NCI-H345 treated with DMSO at 0.1 percent for 48 hours (cell line): ENCODE measurements around the gene PPP1R3G.
"Not testable (repeated sequence)": the region's sequence is repeated elsewhere in the genome, so short reads cannot be mapped to it uniquely, and the experiment has no call there.

Experiments
- DNase-seq: peaks from one replicate; lab custom pipeline; 2025; ENCODE audit not compliant: unreplicated experiment; lab: John Stamatoyannopoulos, UW

PPP1R3G gene

DNA sequence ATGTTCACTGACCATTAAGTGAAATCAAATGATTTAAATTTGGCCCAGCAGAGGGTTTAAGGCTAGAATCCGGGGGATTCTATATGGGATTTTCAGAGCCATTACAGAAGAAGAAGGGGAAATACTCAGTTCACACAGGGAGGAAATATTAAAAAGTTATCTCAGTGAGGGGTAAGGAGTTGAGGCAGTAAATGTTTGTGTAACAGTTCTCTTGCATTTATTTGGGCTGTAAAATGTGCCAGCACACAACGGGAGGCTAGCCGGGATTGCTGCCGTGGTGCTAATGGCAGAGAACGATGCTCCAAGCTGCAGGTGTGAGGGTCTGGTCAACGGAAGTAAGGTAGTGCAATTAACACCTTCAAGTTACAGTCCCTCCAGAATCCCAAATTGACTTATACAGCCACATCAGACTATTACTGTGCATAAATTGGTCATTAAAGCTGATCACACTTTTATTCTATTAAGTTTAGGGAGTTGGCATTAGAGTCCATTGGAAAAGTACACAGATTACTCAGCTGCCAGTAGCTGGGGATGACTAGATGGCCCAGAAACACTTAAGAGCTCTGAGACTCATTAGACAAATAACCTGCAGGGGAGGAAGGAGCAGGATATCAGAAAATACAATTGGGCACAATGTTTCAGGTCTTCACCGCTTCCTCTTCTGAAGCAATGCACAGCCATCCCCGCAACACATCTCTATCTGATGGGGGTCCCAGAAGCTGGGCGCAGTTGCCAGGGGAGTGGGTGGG, 31.3 kb downstream of the PPP1R3G start:
- DNase-seq = no peak

DNA sequence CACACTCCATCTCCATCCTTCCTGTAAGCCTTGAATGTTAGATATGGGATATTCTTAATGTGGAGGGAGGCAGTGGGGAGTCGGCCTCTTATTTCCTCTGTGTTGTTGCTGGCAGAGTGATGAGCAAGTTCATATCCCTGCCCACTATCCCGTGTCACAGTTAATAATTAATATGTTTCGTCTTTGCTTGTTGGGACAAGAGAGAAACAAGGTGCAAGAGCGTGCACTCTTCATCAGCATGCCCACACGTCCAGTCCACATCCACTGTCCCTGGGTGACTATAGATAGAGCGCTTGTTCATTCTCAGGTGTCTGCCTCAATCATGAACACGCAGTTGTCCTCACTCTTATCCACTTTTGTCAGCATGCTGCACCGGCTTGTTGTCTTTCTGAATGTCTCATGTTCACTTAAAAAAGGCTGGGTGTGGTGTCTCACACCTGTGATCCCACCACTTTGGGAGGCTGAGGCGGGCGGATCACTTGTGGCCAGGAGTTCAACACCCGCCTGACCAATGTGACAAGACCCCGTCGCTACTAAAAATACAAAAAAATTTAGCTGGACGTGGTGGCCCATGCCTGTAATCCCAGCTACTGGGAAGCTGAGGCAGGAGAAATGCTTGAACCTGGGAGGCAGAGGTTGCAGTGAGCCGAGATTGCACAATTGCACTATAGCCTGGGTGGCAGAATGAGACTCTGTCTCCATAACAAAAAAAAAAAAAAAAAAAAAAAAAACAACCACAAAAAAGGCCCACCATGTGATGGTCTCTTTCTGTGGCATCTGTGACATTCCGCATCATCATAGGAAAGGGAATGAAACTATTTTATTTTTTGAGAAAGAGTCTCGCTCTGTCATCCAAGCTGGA, 34.2 kb downstream of the PPP1R3G start:
- DNase-seq = no peak

DNA sequence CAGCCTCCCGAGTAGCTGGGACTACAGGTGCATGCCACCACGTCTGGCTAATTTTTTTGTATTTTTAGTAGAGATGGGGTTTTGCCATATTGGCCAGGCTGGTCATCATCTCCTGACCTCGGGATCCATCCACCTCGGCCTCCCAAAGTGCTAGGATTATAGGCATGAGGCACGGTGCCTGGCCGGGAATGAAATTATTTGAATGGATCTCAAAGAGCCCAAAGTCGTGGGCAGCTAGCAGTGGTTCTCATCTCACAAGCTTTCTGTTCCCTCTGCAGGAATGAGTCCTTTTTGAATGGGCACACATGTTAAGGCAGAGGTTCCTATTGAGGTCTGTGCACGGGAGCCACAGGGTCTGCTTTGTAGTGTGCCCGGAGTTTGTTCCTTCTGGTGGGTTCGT, 34.9 kb downstream of the PPP1R3G start:
- DNase-seq = no peak

DNA sequence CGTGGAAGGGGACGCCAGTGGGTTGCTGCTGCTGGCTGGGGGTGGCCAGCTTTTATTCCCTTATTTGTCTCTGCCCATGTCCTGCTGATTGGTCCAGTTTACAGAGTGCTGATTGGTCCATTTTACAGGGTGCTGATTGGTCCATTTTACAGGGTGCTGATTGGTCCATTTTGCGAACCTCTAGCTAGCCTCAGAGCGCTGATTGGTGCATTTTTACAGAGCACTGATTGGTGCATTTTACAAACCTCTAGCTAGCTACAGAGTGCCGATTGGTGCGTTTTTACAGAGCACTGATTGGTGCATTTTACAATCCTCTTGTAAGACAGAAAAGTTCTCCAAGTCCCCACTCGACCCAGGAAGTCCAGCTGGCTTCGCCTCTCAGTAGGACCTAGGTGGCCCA, 35.4 kb downstream of the PPP1R3G start:
- not testable (repeated sequence) for DNase-seq

DNA sequence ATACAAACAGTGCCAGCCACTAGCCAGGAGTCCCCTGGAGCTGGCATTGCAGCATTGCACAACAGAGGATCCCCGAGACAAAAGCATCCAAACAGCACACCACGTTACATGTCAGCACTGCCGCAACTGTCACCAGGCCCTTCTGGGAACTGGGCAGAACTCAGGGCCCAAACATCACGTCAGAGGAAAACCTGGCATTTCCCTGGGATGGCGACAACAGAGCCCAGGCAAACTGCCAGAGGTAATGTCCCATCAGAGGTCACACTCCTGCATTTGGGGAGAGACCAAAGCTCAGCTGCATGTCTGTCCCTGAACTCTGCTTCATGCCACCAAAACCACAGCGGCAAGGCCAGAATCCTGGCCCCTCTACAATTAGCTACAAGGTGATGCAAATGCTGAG, 36.3 kb downstream of the PPP1R3G start:
- DNase-seq = no peak

DNA sequence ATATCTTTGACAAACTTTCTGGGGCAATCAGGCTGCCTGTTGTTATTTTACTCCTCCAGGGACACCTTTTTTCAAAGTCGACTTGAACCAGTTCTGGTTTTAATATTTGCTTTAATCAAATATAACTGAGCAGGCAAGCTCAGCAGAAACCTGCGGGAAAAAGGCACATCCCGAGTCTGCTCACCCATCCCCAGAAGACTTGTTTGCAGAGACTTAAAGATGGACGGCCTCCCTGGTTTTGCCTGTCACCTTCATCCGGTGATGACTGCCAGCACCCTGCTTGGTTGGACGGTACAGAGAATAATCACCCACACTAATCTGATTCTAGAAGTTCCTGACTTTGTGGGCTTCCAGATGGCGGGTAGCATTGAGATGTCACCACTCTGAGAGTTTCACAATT, 36.8 kb downstream of the PPP1R3G start:
- no peak for DNase-seq

DNA sequence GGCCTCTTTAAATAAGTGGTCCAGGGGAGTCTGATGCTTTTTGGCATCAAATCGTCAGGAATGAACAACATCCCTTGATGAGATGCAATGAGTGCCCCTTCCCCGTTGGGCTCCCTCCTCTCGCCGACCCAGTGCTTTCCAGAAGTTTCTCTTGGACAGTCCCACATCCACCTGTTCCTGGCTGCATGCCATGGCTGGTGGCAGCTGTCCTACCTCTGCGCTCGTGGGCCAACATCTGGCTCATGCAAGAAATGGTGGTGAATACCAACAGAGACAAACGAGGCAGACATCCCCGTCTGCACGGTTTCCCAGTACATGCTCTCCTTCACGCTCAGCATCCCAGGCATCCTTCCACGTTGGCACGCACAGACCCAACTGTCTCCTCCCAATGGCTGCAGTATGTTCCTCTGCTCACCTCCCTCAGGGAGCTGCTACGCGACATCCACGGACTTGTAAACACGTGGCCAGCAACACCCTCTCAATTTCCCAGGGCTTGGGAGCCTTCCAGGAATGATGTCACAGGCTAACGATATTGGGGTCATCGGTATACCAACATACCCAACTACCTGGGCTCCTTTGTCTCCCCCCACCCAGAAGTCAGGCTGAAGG, 37.5 kb downstream of the PPP1R3G start:
- no peak for DNase-seq

DNA sequence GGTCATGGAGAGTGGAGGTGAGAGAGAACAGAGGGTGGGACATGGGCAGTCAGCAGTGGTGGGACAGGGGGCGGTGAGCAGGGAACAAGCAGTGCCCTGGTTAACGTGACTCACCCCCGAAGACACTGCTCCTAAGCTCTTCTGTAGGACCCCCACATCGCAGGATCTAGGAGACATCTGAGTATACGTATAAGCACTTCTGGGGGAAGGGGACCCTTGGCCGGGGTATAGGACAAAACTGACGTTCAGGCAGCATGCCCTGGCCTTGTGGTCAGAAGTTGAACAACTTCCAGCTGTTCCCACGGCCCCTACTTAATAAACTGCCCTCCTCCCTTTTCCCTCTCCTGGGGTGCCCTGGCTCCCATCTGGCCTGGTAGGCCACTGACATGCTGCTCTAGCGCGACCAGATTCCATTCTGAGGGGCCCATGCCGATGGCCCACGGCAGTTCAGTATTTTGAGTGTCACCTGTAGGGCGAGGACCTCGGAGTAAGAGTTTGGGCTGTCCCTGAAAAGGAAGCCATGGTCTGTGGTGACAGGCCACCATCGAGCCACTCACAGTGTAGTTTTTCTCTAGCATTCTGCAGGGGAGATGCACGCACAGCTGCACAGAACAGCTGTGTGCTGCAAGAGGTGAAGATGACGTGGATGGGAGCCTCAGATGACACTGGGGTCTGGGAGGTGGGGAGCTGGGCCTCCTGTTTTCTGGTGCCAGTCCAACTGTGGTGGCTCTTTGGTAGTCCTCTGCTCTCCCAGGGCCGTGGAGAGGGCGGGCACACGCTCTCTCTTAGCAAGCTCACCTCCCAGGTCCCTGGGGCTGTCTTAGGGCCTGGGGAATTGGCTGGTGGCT, 38.4 kb downstream of the PPP1R3G start:
- DNase-seq = no peak

DNA sequence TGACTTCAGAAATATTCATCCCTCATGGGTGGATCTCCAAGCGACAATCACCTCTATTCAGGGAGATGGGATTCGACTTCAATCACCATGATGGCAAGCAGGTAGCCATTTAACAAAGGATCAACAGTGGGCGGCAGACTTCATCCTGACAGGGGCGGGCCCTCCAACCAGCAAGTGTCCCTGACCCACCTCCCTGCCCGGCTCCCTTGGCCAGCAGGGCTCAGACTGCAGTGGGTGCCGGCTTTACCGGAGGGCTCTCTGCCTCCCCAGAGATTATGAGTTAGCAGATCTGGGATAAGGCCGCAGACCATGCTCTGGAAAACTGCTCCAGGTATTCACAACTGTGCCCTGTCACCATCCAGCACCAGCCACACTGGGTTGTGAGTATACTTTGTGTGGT, 39.4 kb downstream of the PPP1R3G start:
- no peak for DNase-seq

DNA sequence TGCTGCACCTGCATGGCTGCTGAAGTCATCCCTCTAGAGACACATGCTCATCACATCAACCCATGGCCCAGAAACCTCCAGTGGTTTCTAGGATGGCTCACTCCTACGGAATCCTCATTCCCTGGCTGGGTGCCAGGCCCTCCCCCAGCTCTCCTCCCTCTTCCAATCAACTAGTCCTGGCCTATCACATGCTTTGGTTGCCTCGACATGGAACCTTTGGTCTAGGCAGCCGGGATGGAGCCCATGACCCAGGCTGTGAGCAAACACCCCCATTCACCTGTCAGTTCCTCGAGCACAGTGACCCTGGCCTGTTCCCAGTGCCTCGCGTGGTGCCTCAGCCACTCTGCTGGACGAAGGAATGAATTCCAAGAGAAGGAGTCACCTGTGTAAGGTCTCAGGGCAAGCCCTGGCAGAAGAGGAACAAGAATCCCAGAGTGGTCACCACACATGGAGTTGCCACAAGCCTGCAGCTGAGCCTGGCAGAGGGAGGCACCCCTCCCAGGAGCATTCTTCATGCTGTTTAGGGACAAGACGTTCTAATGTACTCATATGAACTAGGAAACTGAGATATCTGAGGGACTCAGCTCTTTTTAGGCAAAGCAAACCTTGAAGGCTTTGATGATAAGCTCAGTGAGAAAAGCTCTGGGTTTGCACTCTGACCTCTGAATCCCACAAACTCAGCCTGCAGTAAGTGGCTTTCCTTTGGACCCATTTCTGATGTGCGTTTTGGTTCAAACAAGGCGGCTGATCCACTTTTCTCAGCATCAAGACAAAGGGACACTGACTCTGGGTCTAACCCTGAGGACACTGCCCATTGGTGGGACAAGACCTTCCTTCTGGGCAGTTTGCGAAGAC, 40.2 kb downstream of the PPP1R3G start:
- DNase-seq = no peak

DNA sequence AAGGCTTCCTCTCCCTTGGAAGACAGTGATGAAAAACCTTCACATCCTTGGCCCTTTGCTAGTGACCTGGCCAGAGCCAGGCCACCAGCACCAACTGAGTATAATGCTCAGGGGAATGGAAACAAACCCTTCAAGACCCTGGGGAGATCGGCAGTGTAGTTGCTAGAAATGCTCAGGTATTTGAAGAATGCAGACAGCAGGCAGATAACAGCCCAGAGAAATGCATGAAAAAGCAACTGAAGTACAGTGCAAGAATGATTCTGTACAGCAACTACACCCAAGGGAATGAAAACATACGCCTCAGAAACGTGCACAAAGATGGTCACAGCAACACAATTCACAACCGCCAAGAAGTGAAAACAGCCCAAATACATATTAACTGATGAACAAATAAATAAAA, 41.1 kb downstream of the PPP1R3G start:
- no peak for DNase-seq

DNA sequence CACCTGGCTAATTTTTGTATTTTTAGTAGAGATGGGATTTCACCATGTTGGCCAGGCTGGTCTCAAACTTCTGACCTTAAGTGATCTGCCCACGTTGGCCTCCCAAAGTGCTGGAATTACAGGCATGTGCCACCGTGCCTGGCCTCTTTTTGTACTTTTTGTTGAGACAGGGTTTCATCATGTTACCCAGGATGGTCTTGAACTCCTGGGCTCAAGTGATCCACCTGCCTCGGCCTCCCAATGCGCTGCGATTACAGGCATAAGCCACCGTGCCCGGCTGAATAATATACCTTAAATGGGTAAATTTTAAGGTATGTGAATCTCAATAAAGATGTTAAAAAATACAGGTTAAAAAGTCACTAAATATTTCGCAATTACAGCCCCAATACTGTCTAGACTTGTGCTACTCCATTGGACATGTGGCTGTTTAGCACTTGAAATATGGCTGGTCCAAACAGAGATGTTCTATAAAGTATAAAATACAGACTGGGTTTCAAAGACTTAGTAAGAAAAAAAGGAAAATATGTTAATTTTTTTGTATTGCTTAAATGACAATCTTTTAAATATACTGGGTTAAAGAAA, 42.1 kb downstream of the PPP1R3G start:
- DNase-seq = no peak

DNA sequence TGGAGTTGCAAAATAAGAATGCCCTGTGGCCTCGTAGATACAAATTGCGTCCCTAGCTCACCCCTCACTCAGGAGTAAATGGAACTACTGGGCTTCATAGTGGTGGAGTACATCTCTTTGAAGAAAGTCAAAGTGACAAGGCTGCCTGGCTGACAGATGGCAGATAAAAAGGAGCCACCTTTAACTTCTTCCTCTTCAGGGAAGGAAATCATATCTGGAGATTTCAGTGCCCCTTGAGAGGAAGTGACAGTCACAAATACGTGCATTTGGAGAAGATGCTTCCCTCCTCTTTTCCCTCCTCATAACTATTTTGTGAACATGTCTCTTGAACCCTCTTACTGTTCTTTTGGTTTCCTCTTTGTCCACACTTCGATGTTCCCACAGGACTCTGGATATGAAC, 43.2 kb downstream of the PPP1R3G start:
- no peak for DNase-seq

DNA sequence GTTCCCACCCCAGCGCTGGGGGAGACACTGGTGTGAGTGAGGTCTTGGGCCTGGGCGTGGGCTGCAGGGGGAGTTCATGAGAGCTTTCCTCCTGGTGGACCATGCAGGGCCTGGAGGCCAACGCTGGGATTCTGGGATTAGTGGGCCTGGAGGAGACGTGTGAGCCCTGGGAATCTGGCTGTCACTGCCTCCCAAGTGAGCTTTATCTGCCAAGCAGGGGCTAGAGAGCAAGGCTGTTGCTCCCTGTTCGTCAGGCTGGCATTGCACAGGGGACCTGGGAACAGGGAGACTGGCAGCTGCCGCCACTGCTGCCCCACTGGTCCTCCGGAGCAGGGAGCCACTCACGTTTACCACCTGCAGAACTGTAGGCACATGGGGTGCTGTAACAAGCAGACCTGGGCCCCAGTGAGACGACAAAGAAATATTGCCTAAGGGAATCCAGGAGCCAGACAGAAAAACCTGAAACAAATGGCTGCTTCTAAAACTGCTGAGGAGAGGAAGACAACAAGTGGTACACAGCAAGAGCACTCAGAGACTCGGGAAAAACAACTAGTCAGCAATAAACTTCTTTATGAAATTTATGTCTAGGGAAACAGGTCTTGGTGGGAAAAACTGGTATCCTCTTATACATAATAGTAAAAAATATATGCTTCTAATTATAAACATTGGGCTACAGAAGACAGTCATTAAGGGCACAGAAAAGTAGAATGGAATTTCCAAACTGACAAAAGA, 45.2 kb downstream of the PPP1R3G start:
- no peak for DNase-seq

DNA sequence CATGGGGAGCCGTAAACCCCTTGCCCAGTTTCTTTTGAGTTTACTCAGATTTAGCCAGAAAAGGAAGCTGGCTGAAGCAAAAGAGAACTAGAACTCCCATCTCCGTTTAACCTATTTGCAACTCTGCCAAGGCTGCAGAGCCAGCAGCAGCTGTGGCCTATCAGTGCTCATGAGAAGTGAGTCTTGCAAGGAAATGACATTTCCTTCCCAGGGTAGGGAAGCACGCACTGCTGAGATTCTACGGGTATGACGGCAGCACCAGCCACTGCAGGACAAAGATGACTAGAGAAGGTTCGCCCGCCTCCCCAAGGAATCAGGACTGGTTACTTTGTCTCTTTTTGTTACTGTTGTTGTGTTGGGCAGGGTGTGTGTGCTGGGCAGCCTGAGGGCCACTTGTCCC, 47.6 kb downstream of the PPP1R3G start:
- DNase-seq = no peak

DNA sequence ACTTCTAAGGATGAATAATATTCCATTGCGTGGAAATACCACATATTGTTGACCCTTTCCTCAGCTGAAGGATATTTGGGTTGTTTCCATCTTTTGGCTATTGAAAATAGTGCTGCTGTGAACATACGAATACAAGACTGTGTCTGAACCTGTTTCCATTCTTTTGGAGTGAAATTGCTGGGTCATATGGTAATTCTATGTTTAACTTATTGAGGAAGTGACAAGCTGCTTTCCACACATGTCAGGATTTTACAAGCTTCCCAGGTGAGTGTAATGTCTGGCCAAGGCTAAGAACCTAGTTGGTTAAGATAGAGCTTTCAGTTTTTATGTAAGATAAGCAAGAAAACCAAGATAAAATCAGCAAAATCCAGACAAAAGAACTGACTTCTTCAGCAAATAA, 48.8 kb downstream of the PPP1R3G start:
- DNase-seq = no peak

DNA sequence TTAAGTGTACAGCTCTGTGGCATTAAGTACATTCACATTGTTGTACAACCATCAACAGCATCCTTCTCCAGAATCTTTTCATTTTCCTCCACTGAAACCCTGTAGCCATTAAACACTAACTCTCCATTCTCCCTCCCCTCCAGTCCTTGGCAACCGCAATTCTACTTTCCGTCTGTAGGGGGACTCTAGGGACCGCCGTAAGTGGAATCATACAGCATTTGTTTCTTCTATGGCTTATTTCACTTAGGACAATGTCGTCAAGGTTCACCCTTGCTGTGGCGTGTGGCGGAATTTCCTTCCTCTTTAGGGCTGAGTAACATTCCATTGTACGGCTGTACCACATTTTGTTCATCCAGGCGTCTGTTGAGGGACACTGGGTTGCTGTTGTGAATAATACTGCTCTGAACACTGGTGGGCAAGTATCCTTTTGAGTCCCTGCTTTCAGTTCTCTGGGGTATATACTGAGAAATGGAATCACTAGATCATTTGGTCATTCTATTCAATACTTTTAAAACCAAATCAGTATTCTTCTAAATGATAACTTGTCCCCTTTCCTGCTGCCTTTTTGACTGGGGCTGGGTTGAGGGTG, 50.7 kb downstream of the PPP1R3G start:
- DNase-seq = no peak

DNA sequence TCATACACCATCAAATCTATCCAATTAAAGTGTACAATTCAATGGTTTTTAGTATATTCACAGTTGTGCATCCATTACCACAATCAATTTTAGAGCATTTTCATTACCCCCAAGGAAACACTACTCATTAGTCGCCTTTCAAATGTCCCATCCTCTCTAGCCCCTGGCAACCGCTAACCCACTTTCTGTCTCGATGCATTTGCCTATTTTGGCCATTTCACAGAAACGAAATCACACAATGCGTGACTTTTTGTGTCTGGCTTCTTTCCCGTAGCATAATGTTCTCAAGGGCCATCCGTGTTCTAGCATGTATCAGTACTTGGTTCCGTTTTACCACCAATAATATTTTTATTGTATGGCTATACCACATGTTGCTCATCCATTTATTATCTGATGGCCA, 51.7 kb downstream of the PPP1R3G start:
- no peak for DNase-seq
